HepG2 (cell line): ENCODE measurements around the gene NPTX2. TPM values are rescaled to one million over a fixed set of nuclear protein-coding genes. Genes with fewer than 3 reads are reported as not detected.

Experiments
- ATAC-seq: fragments of 200-7000 bp; cut with Tn5 transposase; 3 replicates; pipeline ENCODE4 v1.9.1; 2020; ENCODE audit warnings: mild to moderate bottlenecking, moderate library complexity
- BruUV-seq: library from RNA; stranded (reverse); fragments of 400-500 nt; replicated peaks from 2 replicates; lab custom pipeline; 2021; lab: Mats Ljungman, UMichigan
- CTCF ChIA-PET: fragments of 300-600 bp; formaldehyde crosslinking; extraction: SDS; loops from one replicate; lab custom pipeline; 2021; ENCODE audit warnings: low total read pairs, inconsistent platforms, low intra/inter-chr PET ratio; lab: Yijun Ruan, JAX
- POLR2A ChIA-PET: fragments of 350-600 bp; sonication (Branson Sonifier 250); formaldehyde crosslinking; loops from one replicate; lab custom pipeline; 2020; ENCODE audit warnings: antibody characterized with exemption, inconsistent platforms; lab: Yijun Ruan, JAX
- DNase-seq: peaks from one replicate; pipeline ENCODE4 v3.0.0-alpha.2; 2015; ENCODE audit warnings: low spot score
- FAIRE-seq: peaks from 3 replicates; lab custom pipeline; 2011; peaks lifted over from hg19 to GRCh38; lab: Jason Lieb, UNC
- H2AFZ ChIP-seq: one replicate; pipeline ENCODE4 v1.6.1; 2011; ENCODE audit warnings: low read length, inconsistent platforms
- H3K27ac ChIP-seq: fragments of 300-600 bp; 3 replicates; pipeline ENCODE4 v1.8.0; 2011; ENCODE audit warnings: mixed run types, mild to moderate bottlenecking, mixed read lengths, low read length, inconsistent platforms; ENCODE audit not compliant: insufficient read depth; ENCODE audit errors: extremely low read length
- H3K27me3 ChIP-seq, 2 experiments: fragments of 200-600 bp in 1 of 2; 2 replicates in 1 of 2; 3 replicates in 1 of 2; pipeline versions ENCODE4 v1.6.0 to v1.8.0; 2011; ENCODE audit warnings: low read length in 2 of 2, mild to moderate bottlenecking in 2 of 2, moderate library complexity in 2 of 2, inconsistent platforms in 1 of 2; ENCODE audit not compliant: insufficient read depth in 2 of 2, control insufficient read depth in 1 of 2
- H3K36me3 ChIP-seq, 2 experiments: fragments of 200-600 bp in 1 of 2; replicated peaks in 1 of 2; 2 replicates in 1 of 2; 3 replicates in 1 of 2; pipeline versions ENCODE4 v1.5.1 to v1.8.0; 2011; ENCODE audit warnings: low read length in 2 of 2, inconsistent platforms in 1 of 2; ENCODE audit not compliant: insufficient read depth in 2 of 2, control insufficient read depth in 1 of 2
- H3K4me1 ChIP-seq: 2 replicates; pipeline ENCODE4 v1.5.1; 2012; ENCODE audit warnings: low read length, inconsistent platforms; ENCODE audit not compliant: insufficient read depth
- H3K4me2 ChIP-seq: 2 replicates; pipeline ENCODE4 v1.6.0; 2011; ENCODE audit warnings: low read depth, low read length, inconsistent platforms
- H3K4me3 ChIP-seq, 3 experiments: fragments of 200-600 bp in 1 of 3; sonication (generic), shearing (Covaris generic) in 1 of 3; replicated peaks in 1 of 3; 2 replicates each; pipeline ENCODE4 v1.5.1; 2011 to 2016; ENCODE audit warnings: low read length in 3 of 3, inconsistent platforms in 2 of 3, low read depth in 2 of 3, mild to moderate bottlenecking in 2 of 3, control low read depth in 1 of 3, mixed read lengths in 1 of 3; ENCODE audit not compliant: insufficient read depth in 1 of 3
- H3K79me2 ChIP-seq: one replicate; pipeline ENCODE4 v1.6.1; 2011; ENCODE audit warnings: low read length, inconsistent platforms; ENCODE audit not compliant: insufficient read depth
- H3K9ac ChIP-seq: 2 replicates; pipeline ENCODE4 v1.6.0; 2011; ENCODE audit warnings: mild to moderate bottlenecking, low read depth, low read length, inconsistent platforms; ENCODE audit not compliant: insufficient read depth
- H3K9me3 ChIP-seq: 2 replicates; pipeline ENCODE4 v1.5.1; 2012; ENCODE audit warnings: mild to moderate bottlenecking, low read length
- H4K20me1 ChIP-seq: 2 replicates; pipeline ENCODE4 v1.6.0; 2011; ENCODE audit warnings: inconsistent platforms, mild to moderate bottlenecking, low read length, moderate library complexity; ENCODE audit not compliant: insufficient read depth
- MEIS2 ChIP-seq: sonication (generic); formaldehyde crosslinking; IDR thresholded peaks from 2 replicates; pipeline ENCODE4 v1.9.0; 2021; ENCODE audit warnings: mild to moderate bottlenecking, missing genetic modification reagents
- MIER2 ChIP-seq: IDR thresholded peaks from 2 replicates; pipeline ENCODE4 v1.6.1; 2016; ENCODE audit warnings: missing biosample characterization, missing genetic modification reagents
- NFKBIZ ChIP-seq: IDR thresholded peaks from 2 replicates; pipeline ENCODE4 v1.6.1; 2018; ENCODE audit warnings: missing genetic modification reagents, missing compliant biosample characterization
- SMC3 ChIP-seq: IDR thresholded peaks from 2 replicates; pipeline ENCODE4 v1.6.1; 2011; ENCODE audit warnings: low read length, improper control_type of control experiment
- SMYD3 ChIP-seq: sonication (generic); formaldehyde crosslinking; IDR thresholded peaks from 2 replicates; pipeline ENCODE4 v1.8.1; 2023; ENCODE audit warnings: mild to moderate bottlenecking, missing genetic modification reagents
- SRSF1 ChIP-seq: fragments of 200-400 bp; formaldehyde crosslinking; optimal IDR thresholded peaks from 2 replicates; pipeline ENCODE3; 2017; ENCODE audit warnings: mild to moderate bottlenecking, low read depth, low read length, moderate library complexity
- TAF15 ChIP-seq: fragments of 200-400 bp; formaldehyde crosslinking; IDR thresholded peaks from one replicate; pipeline ENCODE4 v1.6.1; 2018; ENCODE audit warnings: mild to moderate bottlenecking, low read depth, low read length; ENCODE audit not compliant: poor library complexity, severe bottlenecking
- TOE1 ChIP-seq: sonication (generic); formaldehyde crosslinking; IDR thresholded peaks from 2 replicates; pipeline ENCODE4 v1.4.0; 2020; ENCODE audit warnings: mild to moderate bottlenecking, missing genetic modification reagents
- ZFY ChIP-seq: sonication (generic); formaldehyde crosslinking; IDR thresholded peaks from 2 replicates; pipeline ENCODE4 v1.4.0; 2020; ENCODE audit warnings: missing genetic modification reagents
- ZNF143 ChIP-seq: sonication (generic); formaldehyde crosslinking; IDR thresholded peaks from 2 replicates; pipeline ENCODE4 v1.4.0; 2020; ENCODE audit warnings: missing genetic modification reagents
- ZNF337 ChIP-seq: sonication (generic); formaldehyde crosslinking; IDR thresholded peaks from 2 replicates; pipeline ENCODE4 v1.5.1; 2020; ENCODE audit warnings: missing genetic modification reagents, low read depth, mild to moderate bottlenecking, borderline replicate concordance
- WGBS: methylation state at CpG from one replicate; pipeline ENCODE4 v1.1.6; 2017; ENCODE audit warnings: low lambda C conversion rate; 5-methylcytosine and 5-hydroxymethylcytosine counted together
- in situ Hi-C: cut with HindIII; loops from 2 replicates; pipeline ENCODE4 v1.10.0; 2017; ENCODE audit warnings: low pct_unique_long_range_greater_than_20kb; ENCODE audit not compliant: extremely low pct_ligation_motif_present
- intact Hi-C: fragments of 100-400 bp; cut with micrococcal nuclease; formaldehyde crosslinking; loops from one replicate; pipeline ENCODE4 v1.10.0; 2022; ENCODE audit not compliant: unreplicated experiment
- polyA plus RNA-seq, 8 experiments: library from polyadenylated mRNA; depleted of rRNA in 3 of 8; stranded (reverse) in 7 of 8; unstranded in 1 of 8; fragments of >200 nt; fragmentation: Illumina TruSeq in 4 of 8; extraction: Trizol in 4 of 8; gene quantifications; 2 replicates each; pipeline versions ENCODE4 v1.2.1 to v1.2.3, GENCODE V29; 2011 to 2016; ENCODE audit warnings: low read depth in 4 of 8, missing spikeins in 1 of 8, mixed read lengths in 1 of 8; ENCODE audit not compliant: insufficient read depth in 1 of 8
- total RNA-seq, 5 experiments: library from RNA; depleted of rRNA; stranded (reverse); fragments of >200 nt; fragmentation: Illumina TruSeq; extraction: Trizol; gene quantifications; 2 replicates each; pipeline ENCODE4 v1.2.3, GENCODE V29; 2016; ENCODE audit warnings: low read depth in 1 of 5
- TF ChIP-seq, protein P1 (sequence below): sonication (generic); formaldehyde crosslinking; IDR thresholded peaks from 2 replicates; pipeline ENCODE4 v1.4.0; 2020; ENCODE audit warnings: mild to moderate bottlenecking, missing genetic modification reagents, borderline replicate concordance
- TF ChIP-seq, protein P2 (sequence below): sonication (generic); formaldehyde crosslinking; IDR thresholded peaks from 2 replicates; pipeline ENCODE4 v1.5.0; 2020; ENCODE audit warnings: mild to moderate bottlenecking, missing genetic modification reagents, borderline replicate concordance
- TF ChIP-seq, protein P3 (sequence below): fragments of 450-650 bp; IDR thresholded peaks from 2 replicates; pipeline ENCODE4 v1.6.1; 2017

The NPTX2 gene
- total and polyA plus RNA-seq, 2 of the 13 experiments (the other 11 are each of a cell fraction or from before 2014, with no cell fraction given), result not detected

DNA sequence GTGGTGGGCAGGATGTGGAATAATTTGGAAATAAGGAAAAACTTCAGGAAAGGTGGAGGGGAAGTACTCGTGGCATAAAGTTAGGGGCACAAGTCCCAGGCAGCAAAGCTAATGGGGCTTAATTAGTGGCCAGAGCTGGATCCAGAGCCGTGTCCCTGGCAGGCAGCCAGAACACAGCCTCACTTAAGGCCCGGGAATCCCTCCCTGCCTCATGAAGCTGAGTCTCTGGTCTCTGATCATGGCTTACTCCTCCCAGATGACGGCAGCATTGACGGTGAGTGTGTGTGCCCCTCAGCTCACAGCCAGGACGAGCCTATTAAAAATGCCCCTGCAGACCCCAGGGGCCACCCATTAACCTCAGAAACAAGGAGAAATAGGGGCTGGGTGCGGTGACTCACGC, 48.2 kb upstream of the NPTX2 start:
- no peak for ATAC-seq
- H3K79me2 ChIP-seq, result no peaks in the 10 kb centered on the region
- no peaks in the 10 kb centered on the region for H3K36me3 ChIP-seq
- H3K27me3 ChIP-seq, result peaks cover 3 to 23% of the 10 kb centered on the region in 2 experiments; a peak in 3 of 5 replicates
- H2AFZ ChIP-seq, result no peak overlapping the region
- in situ Hi-C loops (no loop called here), intact Hi-C loops (no loop called here)
- H3K9me3 ChIP-seq, result no peaks in the 10 kb centered on the region
- no peak for DNase-seq
- H3K4me3 ChIP-seq, result no peak overlapping the region
- ChIA-PET CTCF (no interaction called here), POLR2A (no interaction called here)
- H3K4me2 ChIP-seq, result no peak overlapping the region
- no peak overlapping the region for H3K9ac ChIP-seq
- WGBS, result 38% methylated on average over 4 of the region's 8 CpGs
- no peaks in the 10 kb centered on the region for H3K4me1 ChIP-seq
- BruUV-seq, result no TSS peak
- H4K20me1 ChIP-seq, result no peaks in the 10 kb centered on the region
- FAIRE-seq, result no peak
- H3K27ac ChIP-seq, result no peak overlapping the region
- no peak for TF ChIP-seq MIER2 (CRISPR knock-in tag)
- TF ChIP-seq NFKBIZ, result no peak
- TF ChIP-seq TAF15, result no peak
- no peak for TF ChIP-seq SMYD3 (CRISPR knock-in tag)
- no peak for TF ChIP-seq TOE1 (CRISPR knock-in tag)
- TF ChIP-seq ZNF143 (CRISPR knock-in tag), result no peak
- no peak for TF ChIP-seq SMC3
- TF ChIP-seq, protein P1, sequence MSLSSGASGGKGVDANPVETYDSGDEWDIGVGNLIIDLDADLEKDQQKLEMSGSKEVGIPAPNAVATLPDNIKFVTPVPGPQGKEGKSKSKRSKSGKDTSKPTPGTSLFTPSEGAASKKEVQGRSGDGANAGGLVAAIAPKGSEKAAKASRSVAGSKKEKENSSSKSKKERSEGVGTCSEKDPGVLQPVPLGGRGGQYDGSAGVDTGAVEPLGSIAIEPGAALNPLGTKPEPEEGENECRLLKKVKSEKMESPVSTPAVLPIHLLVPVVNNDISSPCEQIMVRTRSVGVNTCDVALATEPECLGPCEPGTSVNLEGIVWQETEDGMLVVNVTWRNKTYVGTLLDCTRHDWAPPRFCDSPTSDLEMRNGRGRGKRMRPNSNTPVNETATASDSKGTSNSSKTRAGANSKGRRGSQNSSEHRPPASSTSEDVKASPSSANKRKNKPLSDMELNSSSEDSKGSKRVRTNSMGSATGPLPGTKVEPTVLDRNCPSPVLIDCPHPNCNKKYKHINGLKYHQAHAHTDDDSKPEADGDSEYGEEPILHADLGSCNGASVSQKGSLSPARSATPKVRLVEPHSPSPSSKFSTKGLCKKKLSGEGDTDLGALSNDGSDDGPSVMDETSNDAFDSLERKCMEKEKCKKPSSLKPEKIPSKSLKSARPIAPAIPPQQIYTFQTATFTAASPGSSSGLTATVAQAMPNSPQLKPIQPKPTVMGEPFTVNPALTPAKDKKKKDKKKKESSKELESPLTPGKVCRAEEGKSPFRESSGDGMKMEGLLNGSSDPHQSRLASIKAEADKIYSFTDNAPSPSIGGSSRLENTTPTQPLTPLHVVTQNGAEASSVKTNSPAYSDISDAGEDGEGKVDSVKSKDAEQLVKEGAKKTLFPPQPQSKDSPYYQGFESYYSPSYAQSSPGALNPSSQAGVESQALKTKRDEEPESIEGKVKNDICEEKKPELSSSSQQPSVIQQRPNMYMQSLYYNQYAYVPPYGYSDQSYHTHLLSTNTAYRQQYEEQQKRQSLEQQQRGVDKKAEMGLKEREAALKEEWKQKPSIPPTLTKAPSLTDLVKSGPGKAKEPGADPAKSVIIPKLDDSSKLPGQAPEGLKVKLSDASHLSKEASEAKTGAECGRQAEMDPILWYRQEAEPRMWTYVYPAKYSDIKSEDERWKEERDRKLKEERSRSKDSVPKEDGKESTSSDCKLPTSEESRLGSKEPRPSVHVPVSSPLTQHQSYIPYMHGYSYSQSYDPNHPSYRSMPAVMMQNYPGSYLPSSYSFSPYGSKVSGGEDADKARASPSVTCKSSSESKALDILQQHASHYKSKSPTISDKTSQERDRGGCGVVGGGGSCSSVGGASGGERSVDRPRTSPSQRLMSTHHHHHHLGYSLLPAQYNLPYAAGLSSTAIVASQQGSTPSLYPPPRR, result no peak
- TF ChIP-seq MEIS2, result no peak
- no peak for TF ChIP-seq ZFY
- TF ChIP-seq, protein P2, sequence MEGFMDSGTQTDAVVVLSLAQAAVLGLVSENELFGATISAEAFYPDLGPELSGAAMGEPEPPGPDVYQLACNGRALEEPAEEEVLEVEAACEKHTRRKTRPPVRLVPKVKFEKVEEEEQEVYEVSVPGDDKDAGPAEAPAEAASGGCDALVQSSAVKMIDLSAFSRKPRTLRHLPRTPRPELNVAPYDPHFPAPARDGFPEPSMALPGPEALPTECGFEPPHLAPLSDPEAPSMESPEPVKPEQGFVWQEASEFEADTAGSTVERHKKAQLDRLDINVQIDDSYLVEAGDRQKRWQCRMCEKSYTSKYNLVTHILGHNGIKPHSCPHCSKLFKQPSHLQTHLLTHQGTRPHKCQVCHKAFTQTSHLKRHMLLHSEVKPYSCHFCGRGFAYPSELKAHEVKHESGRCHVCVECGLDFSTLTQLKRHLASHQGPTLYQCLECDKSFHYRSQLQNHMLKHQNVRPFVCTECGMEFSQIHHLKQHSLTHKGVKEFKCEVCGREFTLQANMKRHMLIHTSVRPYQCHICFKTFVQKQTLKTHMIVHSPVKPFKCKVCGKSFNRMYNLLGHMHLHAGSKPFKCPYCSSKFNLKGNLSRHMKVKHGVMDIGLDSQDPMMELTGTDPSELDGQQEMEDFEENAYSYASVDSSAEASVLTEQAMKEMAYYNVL, result no peak
- TF ChIP-seq ZNF337, result no peak
- TF ChIP-seq, protein P3, sequence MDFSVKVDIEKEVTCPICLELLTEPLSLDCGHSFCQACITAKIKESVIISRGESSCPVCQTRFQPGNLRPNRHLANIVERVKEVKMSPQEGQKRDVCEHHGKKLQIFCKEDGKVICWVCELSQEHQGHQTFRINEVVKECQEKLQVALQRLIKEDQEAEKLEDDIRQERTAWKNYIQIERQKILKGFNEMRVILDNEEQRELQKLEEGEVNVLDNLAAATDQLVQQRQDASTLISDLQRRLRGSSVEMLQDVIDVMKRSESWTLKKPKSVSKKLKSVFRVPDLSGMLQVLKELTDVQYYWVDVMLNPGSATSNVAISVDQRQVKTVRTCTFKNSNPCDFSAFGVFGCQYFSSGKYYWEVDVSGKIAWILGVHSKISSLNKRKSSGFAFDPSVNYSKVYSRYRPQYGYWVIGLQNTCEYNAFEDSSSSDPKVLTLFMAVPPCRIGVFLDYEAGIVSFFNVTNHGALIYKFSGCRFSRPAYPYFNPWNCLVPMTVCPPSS, result no peak
- TF ChIP-seq SRSF1, result no peak
